MCF 10A (cell line): ENCODE data around the gene ETFDH. TPM values are rescaled to one million over a fixed set of nuclear protein-coding genes. Genes with fewer than 3 reads are reported as not detected.
"Not testable (repeated sequence)": the region's sequence is repeated elsewhere in the genome, so short reads cannot be mapped to it uniquely, and the experiment has no call there.

Experiments
- BruUV-seq: library from RNA; stranded (reverse); fragments of 400-500 nt; replicated peaks from 2 replicates; lab custom pipeline; 2021; lab: Mats Ljungman, UMichigan
- CTCF ChIA-PET: fragments of 300-600 bp; sonication (Branson Sonifier 250); formaldehyde crosslinking; extraction: SDS; loops from one replicate; lab custom pipeline; 2021; ENCODE audit warnings: antibody characterized with exemption, inconsistent platforms; lab: Yijun Ruan, JAX
- POLR2A ChIA-PET: fragments of 300-600, 350-650 bp; sonication (Branson Sonifier 250); formaldehyde crosslinking; extraction: SDS; loops from one replicate; lab custom pipeline; 2020; ENCODE audit warnings: antibody characterized with exemption, inconsistent platforms; lab: Yijun Ruan, JAX
- DNase-seq: peaks from one replicate; pipeline ENCODE4 v3.0.0-alpha.2; 2018; ENCODE audit not compliant: unreplicated experiment
- H3K27ac Mint-ChIP-seq: one replicate; pipeline ENCODE4 v1.8.0; 2022; ENCODE audit warnings: mild to moderate bottlenecking, low read depth, mixed read lengths; ENCODE audit not compliant: unreplicated experiment
- H3K27me3 Mint-ChIP-seq: one replicate; pipeline ENCODE4 v1.8.0; 2022; ENCODE audit warnings: mixed read lengths; ENCODE audit not compliant: insufficient read depth, unreplicated experiment
- H3K36me3 Mint-ChIP-seq: one replicate; pipeline ENCODE4 v1.8.0; 2022; ENCODE audit warnings: mild to moderate bottlenecking, moderate library complexity, mixed read lengths; ENCODE audit not compliant: insufficient read depth, unreplicated experiment
- H3K4me1 Mint-ChIP-seq: one replicate; pipeline ENCODE4 v1.8.0; 2022; ENCODE audit warnings: mixed read lengths; ENCODE audit not compliant: insufficient read depth, unreplicated experiment
- H3K4me3 Mint-ChIP-seq: one replicate; pipeline ENCODE4 v1.8.0; 2022; ENCODE audit warnings: mild to moderate bottlenecking, moderate library complexity, mixed read lengths; ENCODE audit not compliant: unreplicated experiment
- H3K9me3 Mint-ChIP-seq: one replicate; pipeline ENCODE4 v1.8.0; 2022; ENCODE audit warnings: mixed read lengths; ENCODE audit not compliant: unreplicated experiment
- CTCF ChIP-seq: fragments of 200-600 bp; IDR thresholded peaks from one replicate; pipeline ENCODE4 v1.8.0; 2022; ENCODE audit warnings: antibody characterized with exemption, mild to moderate bottlenecking; ENCODE audit not compliant: unreplicated experiment
- intact Hi-C: fragments of 100-400 bp; cut with micrococcal nuclease; formaldehyde crosslinking; loops from 2 replicates; pipeline ENCODE4 v1.14.1; 2022
- total RNA-seq: library from RNA; stranded (reverse); gene quantifications from 2 replicates; pipeline ENCODE4 v1.2.3, GENCODE V29; 2022

ETFDH gene
- total RNA-seq, 1 experiment from 2014 or later, result 19.2 TPM

- no peak for TF ChIP-seq CTCF
- DNase-seq, result no peak
- CTCF ChIA-PET, result interaction anchor here (0.6 kb wide), 1 partner anchor 145 kb away, joined by 3 read pairs; no protein-coding TSS in a partner anchor
- Mint-ChIP-seq H3K27ac (no peak overlapping the region), H3K27me3 (no peaks in the 10 kb centered on the region), H3K36me3 (peaks cover 31% of the 10 kb centered on the region), H3K4me3 (no peak overlapping the region), H3K9me3 (no peaks in the 10 kb centered on the region), H3K4me1 (no peaks in the 10 kb centered on the region)
- POLR2A ChIA-PET, result no interaction called here
- no TSS peak for BruUV-seq
- intact Hi-C loops, result no loop called here
Measured at GRCh38 chr4:158704274-158704673, 32.2 kb downstream of the ETFDH start.

GRCh38 chr4:158710814-158711213 is 38.7 kb downstream of the ETFDH start:
- no TSS peak for BruUV-seq
- TF ChIP-seq CTCF, result no peak
- H3K27me3 Mint-ChIP-seq, result no peaks in the 10 kb centered on the region
- intact Hi-C loops, result no loop called here
- no peak for DNase-seq
- no peak overlapping the region for H3K27ac Mint-ChIP-seq
- POLR2A ChIA-PET, result interaction anchor here (0.7 to 4.1 kb wide), 3 partner anchors 13 to 195 kb away, joined by 3 to 13 read pairs (median 3); partner anchors contain the start of gene PPID
- no peak overlapping the region for H3K4me3 Mint-ChIP-seq
- CTCF ChIA-PET, result interaction anchor here (1.0 to 2.0 kb wide), 4 partner anchors 9 to 487 kb away, joined by 3 to 15 read pairs (median 8); no protein-coding TSS in a partner anchor
- no peaks in the 10 kb centered on the region for H3K9me3 Mint-ChIP-seq
- H3K4me1 Mint-ChIP-seq, result no peaks in the 10 kb centered on the region
- peaks cover 80% of the 10 kb centered on the region for H3K36me3 Mint-ChIP-seq

GRCh38 chr4:158712622-158713021 is 40.5 kb downstream of the ETFDH start:
- H3K27ac Mint-ChIP-seq, DNase-seq, BruUV-seq, H3K4me1 Mint-ChIP-seq, H3K4me3 Mint-ChIP-seq, intact Hi-C loops, H3K27me3 Mint-ChIP-seq, H3K9me3 Mint-ChIP-seq, CTCF ChIA-PET: not testable (repeated sequence)
- peaks cover 86% of the 10 kb centered on the region for H3K36me3 Mint-ChIP-seq
- POLR2A ChIA-PET, result interaction anchor here (4.1 kb wide), 1 partner anchor 11 kb away, joined by 13 read pairs; the partner anchor contains the start of gene PPID

- no peak for TF ChIP-seq CTCF
- no peak for DNase-seq
- ChIA-PET POLR2A (no interaction called here), CTCF (no interaction called here)
- Mint-ChIP-seq H3K27ac (no peak overlapping the region), H3K36me3 (peaks cover 98% of the 10 kb centered on the region), H3K9me3 (no peaks in the 10 kb centered on the region), H3K4me3 (no peak overlapping the region), H3K27me3 (no peaks in the 10 kb centered on the region), H3K4me1 (peaks cover 7% of the 10 kb centered on the region)
- intact Hi-C loops, result no loop called here
- no TSS peak for BruUV-seq
Measured at GRCh38 chr4:158714937-158715336, 42.8 kb downstream of the ETFDH start.
